HG02885 (cell line): Measurements from ENCODE around the gene ARHGEF10L.

Source experiments
- ATAC-seq: cut with Tn5 transposase; IDR thresholded peaks from one replicate; pipeline ENCODE4 v1.9.1; 2021; ENCODE audit warnings: mild to moderate bottlenecking; ENCODE audit not compliant: unreplicated experiment, poor library complexity

The ARHGEF10L gene

DNA sequence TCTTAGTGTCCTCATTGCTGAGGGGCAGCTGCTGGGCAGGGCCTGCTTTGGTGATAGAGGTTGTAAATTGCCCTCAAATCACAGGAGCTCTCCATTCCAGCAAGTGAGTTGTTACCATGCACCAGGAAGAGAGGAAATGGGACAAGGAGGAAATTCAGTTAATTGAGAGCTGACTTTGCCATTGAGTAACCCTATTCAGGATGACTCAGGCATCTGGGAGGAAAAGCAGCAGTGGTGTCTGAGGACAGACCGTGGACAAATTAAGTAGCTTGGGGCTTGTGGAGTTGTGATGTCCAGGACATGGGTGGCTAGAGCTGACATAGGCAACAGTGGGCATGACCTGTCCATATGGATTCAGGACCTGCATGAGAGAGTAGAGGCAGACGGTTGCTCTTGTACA lies 5.9 kb downstream of the ARHGEF10L start:
- no peak for ATAC-seq

DNA sequence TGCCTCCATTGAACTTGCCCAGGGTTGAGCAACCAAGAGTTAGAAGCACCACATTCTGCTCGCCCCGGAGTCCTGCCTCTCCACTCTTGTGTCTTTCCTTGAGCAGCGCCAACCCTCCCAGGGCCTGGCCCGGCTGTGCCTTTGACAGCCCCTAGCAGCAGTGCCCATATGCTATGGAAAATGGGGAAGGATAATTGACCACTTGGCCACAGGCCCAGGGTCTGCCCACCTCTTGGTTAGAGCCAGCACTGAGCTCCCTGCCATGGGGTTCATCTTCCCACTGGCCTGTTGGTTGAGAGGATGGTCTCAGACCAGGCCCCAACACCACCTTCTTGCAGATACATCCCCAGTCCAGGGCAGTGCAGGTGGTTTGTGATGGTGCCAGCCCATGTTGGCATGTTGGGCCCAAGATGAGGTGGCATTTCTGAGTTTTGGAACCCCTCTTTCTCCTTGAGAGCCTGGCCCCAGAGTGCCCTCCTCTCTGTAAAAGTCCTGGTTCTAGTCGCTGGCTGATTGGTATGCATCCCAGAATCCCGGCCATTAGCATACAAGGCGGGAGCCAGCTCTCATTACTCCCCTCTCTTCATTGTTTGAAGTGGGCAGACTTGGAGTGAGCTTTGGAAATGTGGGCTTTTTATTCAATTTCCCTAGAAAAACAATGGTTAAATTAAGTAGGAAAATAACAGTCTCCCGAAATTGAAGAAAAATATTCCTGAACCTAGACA lies 7.6 kb downstream of the ARHGEF10L start:
- no peak for ATAC-seq

DNA sequence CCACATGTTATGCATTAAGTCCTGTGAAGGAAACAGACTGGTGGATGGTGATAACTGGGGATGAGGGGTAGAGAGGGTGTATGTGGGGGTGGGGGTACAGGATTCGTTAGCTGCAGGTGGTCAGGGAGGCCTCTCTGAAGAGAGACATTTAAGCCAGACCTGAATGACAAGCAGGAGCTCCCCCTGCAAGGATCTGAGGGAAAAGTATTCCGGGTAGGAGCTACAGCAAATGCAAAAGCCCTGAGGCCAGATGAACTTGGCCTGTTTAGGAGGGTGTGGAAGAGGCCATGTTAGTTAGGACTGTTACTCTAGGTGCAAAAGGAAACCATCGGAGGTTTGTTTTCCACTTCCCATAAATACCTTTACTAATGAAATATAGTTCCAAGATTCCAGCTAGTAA lies 9.9 kb downstream of the ARHGEF10L start:
- ATAC-seq = no peak

DNA sequence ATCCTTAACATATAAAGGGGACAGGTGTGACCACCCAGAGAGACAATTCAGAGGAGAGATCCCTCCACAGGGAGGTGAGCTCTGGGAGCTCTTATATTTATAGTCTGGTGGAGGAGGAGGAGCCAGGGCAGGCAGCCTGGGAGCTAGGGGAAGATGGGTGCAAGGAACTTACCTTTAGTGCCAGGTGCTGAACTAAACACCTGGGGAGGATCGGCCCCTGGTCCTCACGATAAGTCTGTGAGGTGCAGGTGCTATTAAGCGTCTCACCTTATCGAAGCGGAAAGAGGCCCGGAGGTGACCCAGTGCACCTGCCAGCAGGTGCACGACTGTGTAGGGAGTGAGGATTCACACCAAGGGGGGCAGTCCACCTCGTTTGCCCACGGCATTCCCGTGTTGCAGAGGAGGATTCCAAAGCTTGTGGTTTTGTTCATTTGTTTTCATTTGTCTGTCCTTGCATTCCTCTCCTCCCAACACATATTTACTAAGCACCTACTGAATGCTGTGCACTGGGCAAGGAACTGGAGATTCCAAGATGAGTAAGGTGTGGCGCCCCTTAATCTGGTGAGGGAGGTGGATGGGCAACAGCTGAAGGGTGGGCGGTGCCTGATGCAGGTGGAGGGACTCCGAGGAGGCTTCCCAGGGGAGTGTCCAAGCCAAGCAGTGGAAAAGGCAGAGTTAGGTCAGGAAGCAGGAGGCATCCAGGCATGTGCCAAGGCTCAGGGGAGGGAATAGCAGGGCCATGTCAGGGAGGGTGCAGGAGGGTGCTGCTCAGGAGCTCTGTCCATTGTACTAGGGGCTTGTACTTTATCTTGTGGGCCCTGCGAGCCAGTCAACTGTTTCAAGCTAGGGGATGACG lies 11.5 kb downstream of the ARHGEF10L start:
- no peak for ATAC-seq

DNA sequence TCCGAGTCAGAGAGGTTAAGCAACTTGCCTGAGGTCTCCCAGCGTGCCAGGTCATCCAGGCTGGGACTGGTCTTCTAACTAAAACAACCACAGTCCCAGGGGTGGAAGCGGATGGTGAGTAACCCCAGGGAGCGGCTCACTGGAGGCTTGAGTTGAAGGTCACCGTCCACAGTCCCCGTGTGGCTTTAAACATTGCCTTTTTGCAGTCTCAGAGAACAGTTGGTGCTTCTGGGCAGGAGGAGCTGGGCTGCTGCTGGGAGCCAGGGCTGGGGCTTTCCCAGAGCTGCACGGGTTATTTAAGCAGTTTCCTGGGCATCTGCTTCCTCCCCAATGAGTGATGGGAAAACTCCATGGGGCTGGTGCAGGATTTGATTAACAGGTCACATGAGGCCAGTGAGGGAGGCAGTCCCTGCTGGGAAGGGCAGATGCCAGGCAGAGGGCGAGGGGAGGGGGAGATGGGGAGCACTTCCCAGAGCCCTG lies 12.3 kb downstream of the ARHGEF10L start:
- ATAC-seq = no peak

DNA sequence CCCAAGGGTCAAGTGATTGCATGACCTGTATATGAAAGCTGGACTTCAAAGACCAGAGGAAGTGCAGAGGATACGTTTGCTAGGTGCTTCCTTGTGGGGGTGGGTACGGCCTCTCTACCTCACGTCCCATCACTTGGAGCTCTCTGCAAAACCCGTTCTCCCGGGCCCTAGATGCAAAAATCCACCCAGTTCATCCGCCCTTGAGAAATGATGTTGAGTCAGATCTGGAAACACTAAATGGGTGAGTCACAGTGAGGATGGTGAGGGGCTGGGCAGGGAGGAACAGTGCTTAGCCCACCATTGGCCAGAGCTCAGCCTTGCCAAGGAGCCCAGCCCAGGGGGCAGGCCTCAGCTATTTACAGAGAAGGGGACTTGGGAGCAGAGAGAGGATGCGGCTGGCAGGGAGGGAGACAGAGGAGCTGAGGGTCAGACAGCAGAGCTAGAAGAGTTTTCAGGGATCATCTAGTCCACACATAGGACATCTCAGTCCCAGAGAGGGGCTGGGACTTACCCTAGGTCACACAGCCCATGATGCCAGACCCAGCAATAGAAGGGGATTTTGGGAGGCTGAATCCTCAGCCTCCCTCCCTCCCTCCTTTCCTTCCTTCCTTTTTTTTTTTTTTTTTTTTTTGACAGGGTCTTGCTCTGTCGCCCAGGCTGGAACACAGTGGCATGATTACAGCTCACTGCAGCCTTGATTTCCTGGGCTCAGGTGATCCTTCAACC lies 14.6 kb downstream of the ARHGEF10L start:
- no peak for ATAC-seq

DNA sequence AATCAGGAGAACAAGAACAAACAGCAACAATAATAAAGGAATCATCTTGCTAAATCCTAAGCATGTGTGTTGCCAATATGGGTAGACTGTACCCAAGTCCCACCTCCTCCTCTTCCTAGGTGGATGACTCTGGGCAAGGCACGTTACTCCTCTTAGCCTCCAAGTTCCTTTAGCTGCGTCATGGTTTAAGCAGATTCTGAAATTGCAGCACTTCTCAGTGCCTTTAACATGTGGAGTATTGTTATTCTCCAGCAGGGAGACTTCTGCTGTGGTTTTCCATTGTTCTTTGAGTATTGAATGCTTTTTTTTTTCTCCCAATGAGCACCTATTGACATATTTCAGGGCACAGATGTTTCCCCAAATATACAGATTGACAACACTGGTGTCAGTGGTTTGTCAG lies 15.5 kb downstream of the ARHGEF10L start:
- no peak for ATAC-seq

DNA sequence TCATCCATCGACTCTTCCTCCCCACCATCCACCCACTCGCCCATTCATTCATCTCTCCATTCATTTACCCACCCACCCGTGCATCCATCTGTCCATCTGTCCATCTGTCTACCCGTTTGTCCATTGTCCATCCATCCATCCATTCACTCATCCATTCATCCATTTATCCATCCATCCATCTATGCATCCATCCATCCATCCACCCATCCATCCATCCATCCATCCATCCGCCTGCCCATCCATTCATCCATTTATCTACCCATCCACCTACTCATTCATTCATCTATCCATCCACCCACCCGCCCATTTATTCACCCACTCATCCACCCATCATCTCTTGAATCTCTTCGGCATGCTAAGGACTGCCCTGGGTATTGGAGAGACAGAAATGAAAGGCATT lies 18.5 kb downstream of the ARHGEF10L start:
- no peak for ATAC-seq

DNA sequence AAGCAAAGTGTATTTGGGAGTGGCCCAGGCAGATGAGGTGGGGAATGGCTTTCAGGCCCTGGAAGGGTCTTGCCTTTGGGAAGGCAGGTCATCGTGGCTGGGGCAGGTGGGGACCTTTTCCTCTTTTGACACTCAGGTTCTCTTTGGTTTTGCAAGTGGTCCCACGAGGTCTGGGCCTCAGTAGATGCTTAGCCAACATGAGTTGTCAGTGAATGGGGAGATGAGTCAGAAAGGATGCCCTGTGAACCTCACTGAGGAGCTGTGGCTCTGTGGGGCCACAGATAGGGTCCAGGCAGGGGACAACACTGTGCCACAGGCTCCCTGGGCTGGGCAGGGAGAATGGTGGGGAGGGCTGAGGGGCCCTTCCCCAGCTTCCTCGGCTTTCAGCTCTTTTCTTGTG lies 19.0 kb downstream of the ARHGEF10L start:
- no peak for ATAC-seq

DNA sequence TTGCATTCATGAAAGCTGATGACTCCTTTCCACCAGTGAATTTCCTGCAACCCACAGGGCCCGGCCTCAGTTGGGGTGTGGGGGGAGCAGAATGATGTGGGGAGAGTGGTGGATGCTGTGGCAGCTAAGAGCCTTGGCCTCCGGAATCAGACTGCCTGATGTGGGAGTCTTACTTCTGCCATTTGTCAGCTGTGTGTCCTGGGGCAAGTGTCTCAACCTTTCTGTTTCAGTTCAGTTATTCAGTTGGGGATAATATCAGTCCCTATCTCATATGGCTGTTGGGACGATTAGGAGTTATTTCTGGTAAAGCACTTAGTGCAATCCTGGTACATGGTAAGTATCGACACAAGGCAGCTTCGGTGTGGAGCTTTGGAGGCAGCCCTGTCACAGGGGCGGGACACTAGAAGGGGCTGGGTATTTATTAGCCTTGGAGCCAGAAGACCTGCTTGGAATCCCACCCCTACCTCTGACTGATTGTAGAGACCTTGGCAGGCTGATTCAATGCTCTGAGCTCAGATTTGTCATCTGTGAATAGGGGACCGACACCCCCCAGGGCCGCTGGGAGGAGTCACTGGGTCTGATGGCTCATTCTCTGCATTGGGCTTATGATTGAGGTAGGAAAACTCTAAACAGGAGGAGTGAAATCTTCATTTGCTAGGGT lies 19.6 kb downstream of the ARHGEF10L start:
- ATAC-seq = no peak

DNA sequence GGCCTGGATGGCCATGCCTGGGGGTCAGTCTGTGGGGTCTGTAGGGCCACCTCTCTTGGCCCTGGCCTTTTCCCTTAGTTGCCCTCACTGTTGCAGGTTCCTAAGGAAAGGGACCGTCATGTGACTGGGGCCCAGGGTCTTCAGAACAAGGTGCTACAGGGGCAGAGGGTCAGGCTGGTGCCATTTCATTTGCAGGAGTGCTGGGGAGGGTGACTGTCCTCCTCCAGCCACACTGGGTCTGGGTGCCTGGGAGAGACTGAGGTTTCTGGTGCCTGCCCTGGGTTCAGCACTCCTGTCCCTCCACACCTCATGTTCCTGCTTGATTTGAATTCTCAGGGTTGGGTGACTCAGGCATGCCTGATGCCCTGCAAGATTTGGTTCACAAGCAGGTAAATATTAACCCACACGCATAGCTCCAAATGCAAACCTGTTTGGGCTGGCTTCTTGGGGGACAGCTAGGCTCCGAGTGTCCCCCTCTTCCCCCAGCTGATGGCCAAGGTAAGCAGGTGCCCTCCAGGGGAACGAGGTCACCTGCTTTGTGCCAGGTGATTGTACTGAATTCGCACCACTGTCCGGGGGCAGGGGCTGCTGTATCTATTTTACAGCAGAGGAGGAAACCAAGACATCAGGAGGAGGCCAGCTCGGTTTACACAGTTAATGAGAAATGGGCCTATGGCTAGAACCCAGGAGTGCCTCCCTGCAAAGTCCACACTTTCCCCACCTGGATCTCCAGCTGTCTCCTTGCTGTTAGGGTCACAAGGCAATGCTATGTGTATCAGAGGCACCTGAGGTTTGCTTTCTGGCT lies 20.3 kb downstream of the ARHGEF10L start:
- ATAC-seq = no peak

DNA sequence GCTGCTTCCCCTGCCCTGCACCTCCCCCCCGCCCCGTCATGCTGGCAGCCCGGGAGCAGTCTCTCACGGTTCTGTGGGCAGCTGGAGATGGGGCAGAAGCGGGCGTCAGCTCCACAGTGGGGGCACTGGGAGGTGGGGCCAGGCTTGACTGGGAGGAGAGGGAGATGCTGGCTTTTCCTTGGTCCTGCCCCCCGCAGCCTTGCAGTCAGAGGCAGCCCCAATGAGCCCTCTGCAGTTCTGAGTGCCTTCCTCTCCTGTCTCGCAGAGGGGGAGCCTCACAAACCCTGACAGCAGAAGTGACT lies 21.7 kb downstream of the ARHGEF10L start:
- no peak for ATAC-seq

DNA sequence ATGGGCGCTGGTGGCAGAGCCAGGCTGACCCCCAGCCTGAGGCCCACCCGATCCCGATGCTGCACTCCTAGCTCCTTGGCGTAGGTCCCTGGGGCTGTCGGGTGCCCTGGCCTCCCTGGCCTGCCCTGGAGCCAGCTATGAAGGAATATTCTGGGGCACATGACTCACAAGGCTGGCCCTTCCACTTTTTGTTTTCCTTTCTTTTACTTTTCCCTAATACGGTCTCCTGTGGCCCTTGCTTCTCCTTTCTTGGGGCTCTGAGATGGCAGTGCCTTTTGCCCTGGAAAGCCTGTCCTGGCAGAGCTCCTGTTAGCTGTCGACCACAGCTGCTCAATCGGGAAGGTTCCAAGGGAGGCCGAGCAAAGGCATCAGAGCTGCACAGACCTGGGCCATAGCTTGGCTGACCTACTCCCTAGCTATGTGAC lies 22.1 kb downstream of the ARHGEF10L start:
- ATAC-seq = no peak

DNA sequence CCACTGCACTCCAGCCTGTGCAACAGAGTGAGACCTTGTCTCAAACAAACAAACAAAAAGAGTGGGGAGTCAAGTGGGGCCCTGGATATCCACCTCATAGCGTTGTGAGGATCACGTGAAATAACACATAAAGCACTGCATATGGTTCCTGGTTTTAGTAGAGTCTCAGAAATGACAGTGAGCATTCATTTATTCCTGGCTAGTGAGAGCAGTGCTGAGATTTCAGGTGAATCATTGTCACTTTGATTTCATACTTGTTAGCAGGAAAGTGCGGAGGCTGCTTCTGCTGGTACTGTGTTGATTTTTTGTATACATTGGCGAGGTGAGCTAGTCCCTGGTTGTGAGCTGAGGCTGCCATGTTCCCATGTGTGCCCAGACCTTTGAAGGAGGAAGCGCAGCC lies 22.9 kb downstream of the ARHGEF10L start:
- no peak for ATAC-seq

DNA sequence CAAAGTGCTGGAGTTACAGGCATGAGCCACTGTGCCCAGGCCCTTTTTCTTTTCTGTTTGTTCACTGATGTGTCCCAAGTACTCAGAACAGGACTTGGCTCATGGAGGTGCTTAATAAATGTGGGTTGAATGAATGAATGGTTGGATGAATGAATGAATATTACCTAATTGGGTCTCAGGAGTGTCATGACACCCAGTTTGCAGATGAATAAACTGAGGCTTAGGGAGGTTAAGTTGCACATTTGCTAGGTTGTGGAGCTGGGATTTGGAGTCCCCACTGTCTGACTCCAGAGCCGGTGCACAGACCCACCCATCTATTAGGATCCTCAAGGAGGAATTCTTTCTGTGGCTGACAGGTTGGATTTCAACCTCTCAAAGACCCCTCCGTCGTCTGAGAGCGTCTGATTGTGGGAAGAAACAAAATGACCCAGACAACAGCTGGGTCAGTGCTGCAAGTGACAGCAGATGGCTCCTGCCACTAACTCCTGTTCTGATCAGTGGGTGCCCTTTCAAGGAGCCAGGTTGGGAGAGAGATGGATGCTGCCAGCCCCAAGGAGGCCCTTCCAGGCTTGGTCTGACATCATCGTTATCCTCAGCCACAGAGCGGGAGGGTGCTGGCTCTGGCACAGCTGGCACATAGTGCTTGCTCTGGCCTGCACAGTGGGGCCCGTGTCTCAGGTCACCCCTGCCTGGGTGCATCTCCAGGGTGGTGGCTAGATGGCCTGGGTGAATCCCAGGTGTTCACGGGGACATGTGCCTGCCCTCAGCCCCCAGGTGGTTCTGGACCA lies 24.2 kb downstream of the ARHGEF10L start:
- no peak for ATAC-seq

DNA sequence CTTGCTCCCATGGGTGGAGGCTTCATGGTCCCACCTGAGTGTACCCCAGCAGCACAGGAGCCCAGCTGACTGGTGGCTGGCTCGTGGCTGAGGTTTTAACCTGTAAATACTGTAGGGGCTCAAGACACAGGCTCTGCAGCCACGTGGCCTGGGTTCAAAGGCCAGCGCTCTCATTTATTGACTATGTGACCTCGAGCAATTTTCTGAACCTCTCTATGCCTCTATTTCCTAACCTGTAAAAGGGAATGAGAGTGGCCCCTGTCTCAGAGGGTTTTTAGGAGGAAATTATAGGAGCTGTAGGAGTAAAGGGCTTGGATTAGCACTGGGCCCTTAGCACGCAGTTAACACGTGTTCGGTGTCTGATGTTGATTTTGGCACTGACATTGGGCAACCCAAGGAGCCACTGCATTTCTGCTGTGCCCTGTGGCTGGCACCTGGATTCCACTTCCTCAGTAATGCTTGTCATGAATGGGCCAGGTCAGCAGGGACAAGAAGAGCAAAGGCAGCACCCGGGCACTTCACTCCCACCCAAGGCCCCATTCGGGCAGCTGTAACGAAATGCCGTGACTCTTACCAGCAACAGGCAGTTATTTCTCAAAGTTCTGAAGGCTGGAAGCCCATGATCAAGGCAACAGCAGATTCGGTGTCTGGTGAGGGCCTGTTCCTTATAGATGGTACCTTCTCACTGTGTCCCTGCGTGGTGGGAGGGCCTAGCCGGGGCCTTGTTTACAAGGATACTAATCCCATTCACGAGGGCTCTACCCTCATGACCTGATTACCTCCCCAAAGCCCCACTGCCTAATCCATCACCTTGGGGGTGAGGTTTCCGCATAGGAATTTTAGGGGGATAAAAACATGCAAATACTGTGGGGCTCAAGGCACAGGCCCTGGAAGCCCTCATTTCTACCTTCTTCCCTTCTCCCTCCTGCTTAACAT lies 25.2 kb downstream of the ARHGEF10L start:
- no peak for ATAC-seq

DNA sequence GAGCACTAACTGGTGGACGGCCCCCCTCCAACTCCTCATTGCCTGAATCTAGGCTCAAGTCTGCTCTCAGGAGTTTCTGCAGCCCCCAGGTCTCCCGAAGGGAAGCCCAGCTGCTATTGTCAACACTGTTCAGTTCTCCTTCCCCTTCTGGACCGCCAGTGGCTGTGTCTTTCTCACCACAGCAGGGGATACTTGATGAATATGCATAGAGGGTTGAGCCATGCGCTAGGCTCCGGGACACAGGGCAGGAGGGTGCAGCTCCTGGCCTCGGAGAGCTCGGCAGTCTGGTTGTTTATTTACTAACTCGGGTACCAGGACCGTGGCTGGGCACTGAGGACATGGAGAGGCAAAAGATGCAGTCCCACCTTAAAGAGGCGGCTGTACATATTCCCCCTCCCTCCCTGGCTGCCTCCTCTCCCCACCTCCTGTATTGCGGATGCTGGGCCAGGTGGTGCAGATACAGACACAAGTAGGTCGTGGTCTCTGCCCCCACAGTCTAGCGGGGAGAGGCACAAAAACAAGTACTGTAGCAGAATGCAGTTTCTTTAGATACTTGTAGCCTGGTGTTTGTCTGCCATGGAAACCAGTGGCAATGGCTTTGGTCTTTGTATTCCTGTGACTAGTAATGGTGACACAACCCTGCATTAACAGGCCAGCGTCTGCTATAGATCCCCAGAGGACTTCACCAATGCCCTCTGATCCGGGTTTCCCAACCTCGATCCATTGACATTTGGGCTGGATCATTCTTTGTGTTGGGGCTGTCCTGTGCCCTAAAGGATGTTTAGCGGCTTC lies 26.2 kb downstream of the ARHGEF10L start:
- ATAC-seq = no peak
